Adrenal gland (tissue), 5 donors: ENCODE data around the gene VMO1.

Source experiments
- CTCF ChIP-seq, 6 experiments: fragments of 450-650 bp in 4 of 6; fragments of 200-600 bp in 2 of 6; sonication (generic) in 1 of 6; IDR thresholded peaks; 1 replicate in 5 of 6; 2 replicates in 1 of 6; pipeline versions ENCODE4 v1.5.1 to v1.8.0; 2016 to 2021; ENCODE audit warnings: antibody characterized with exemption in 6 of 6, mild to moderate bottlenecking in 2 of 6, moderate library complexity in 1 of 6
- POLR2A ChIP-seq, 2 donors: fragments of 450-650 bp; IDR thresholded peaks; one replicate each; pipeline ENCODE4 v1.6.1; 2017; ENCODE audit warnings: antibody characterized with exemption in 2 of 2, mild to moderate bottlenecking in 2 of 2, moderate library complexity in 1 of 2
- donor health status: DM: no; HTN: no; CAD: no.

DNA sequence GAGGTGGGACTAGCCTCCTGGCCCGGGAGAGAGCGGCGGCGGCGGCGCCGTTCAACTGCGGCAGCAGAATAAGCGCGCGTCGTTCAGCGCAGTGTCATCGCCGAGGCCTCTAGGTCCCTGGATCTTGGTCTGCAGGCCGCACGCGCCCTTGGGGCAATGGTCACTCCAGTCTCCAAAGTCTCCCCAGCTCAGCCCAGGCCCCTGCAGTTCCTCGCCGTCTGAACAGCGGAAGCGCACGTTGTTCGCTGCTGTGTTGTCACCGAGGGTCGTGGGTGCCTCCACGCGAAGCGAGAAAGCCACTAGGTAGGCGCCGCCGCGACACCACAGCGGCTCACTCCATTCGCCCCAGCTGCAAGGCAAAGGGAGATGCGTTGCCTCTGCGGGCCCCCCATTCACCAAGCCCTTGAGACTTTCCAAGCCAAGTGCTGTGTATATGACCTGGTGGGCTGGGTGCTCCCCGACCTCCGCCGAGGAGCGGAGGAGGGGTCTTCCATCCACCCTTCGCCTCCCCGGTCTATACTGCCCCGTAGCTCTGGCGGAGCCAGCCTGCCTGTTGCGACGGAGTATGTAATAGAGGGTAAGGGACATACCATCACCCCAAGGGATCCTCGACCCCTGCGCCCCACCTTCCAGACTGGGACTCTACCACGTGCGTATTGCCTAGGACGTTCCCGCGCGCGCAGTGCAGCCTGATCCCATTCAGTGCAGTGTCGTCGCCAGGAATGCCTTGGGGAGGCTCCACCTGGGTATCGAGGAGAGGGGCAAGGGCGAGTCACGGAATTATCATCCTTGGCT lies 656 bp downstream of the VMO1 start:
- TF ChIP-seq CTCF (IDR thresholded peaks at IDR 0.05) (no peak), POLR2A (IDR thresholded peaks at IDR 0.05) (no peak)
